ENCODE data around the gene CDH8.
A peak's percentile ranks its signal among the peaks of the same experiment; 100 is the strongest.

The CDH8 gene

GRCh38 chr16:62036101-62036801, at the start of gene CDH8:
Gene CDH8 (minus strand): TSS chr16:62036438. CDS start chr16:62021403, 15,035 bp downstream.
- DNase-seq, result no peak

GRCh38 chr16:62079236-62079635, 43.0 kb upstream of the CDH8 start:
- DNase-seq, result no peak

GRCh38 chr16:62077998-62078397, 41.8 kb upstream of the CDH8 start:
- peak; percentile 13 for DNase-seq

- DNase-seq, result no peak
These were observed 40.6 kb upstream of the CDH8 start for GRCh38 chr16:62076886-62077285.

GRCh38 chr16:62068747-62069146, 32.5 kb upstream of the CDH8 start:
- DNase-seq, result no peak

- DNase-seq, result no peak
These were observed 31.7 kb upstream of the CDH8 start for GRCh38 chr16:62067981-62068380.

- DNase-seq, result no peak
These were observed 30.9 kb upstream of the CDH8 start for GRCh38 chr16:62067182-62067581.

GRCh38 chr16:62066747-62067146, 30.5 kb upstream of the CDH8 start:
- no peak for DNase-seq

GRCh38 chr16:62064173-62064572, 27.9 kb upstream of the CDH8 start:
- DNase-seq, result no peak

- DNase-seq, result no peak
These were observed 23.9 kb upstream of the CDH8 start for GRCh38 chr16:62060089-62060488.

- no peak for DNase-seq
These were observed 23.3 kb upstream of the CDH8 start for GRCh38 chr16:62059527-62059926.

GRCh38 chr16:62058412-62058811, 22.2 kb upstream of the CDH8 start:
- DNase-seq, result no peak

GRCh38 chr16:62051942-62052341, 15.7 kb upstream of the CDH8 start:
- DNase-seq, result no peak

GRCh38 chr16:62050793-62051192, 14.6 kb upstream of the CDH8 start:
- DNase-seq, result no peak

GRCh38 chr16:62046801-62047200, 10.6 kb upstream of the CDH8 start:
- no peak for DNase-seq

GRCh38 chr16:62041401-62041800, 5.2 kb upstream of the CDH8 start:
- peak; percentile 35 for DNase-seq

- DNase-seq, result no peak
These were observed 2.4 kb upstream of the CDH8 start for GRCh38 chr16:62038646-62039045.

- DNase-seq, result no peak
These were observed 2.0 kb upstream of the CDH8 start for GRCh38 chr16:62038225-62038624.

- DNase-seq, result no peak
These were observed 531 bp upstream of the CDH8 start for GRCh38 chr16:62036802-62037135.

GRCh38 chr16:62035115-62036092, 834 bp downstream of the CDH8 start:
- DNase-seq, result no peak

GRCh38 chr16:62034231-62035114, 1.8 kb downstream of the CDH8 start:
- no peak for DNase-seq

- DNase-seq, result no peak
These were observed 3.2 kb downstream of the CDH8 start for GRCh38 chr16:62033065-62033464.

- no peak for DNase-seq
These were observed 6.3 kb downstream of the CDH8 start for GRCh38 chr16:62029947-62030346.
